Cardiac muscle cell (in vitro differentiated cells and primary cell): ENCODE measurements around the gene HSPBAP1. TPM values are rescaled to one million over a fixed set of nuclear protein-coding genes. Genes with fewer than 3 reads are reported as not detected.

Source experiments
- DNase-seq, 2 donors: peaks; one replicate each; pipeline versions ENCODE4 v3.0.0 to v3.0.0-alpha.2; 2010 to 2017; ENCODE audit warnings: low read depth in 1 of 2, low spot score in 1 of 2
- H3K27ac ChIP-seq: fragments of 200-600 bp; sonication (generic); 2 replicates; pipeline ENCODE4 v1.5.1; 2016
- H3K27me3 ChIP-seq: fragments of 200-600 bp; sonication (generic); 2 replicates; pipeline ENCODE4 v1.6.0; 2016; ENCODE audit warnings: control low read depth
- H3K36me3 ChIP-seq: fragments of 200-600 bp; sonication (generic); 2 replicates; pipeline ENCODE4 v1.5.1; 2016; ENCODE audit warnings: control low read depth
- H3K4me1 ChIP-seq: fragments of 200-600 bp; sonication (generic); 2 replicates; pipeline ENCODE4 v1.8.1; 2017; ENCODE audit warnings: low read depth, mild to moderate bottlenecking, mixed run types
- H3K4me3 ChIP-seq: fragments of 200-600 bp; sonication (generic); 2 replicates; pipeline ENCODE4 v1.5.1; 2016; ENCODE audit warnings: mild to moderate bottlenecking
- H3K9me3 ChIP-seq: fragments of 200-600 bp; sonication (generic); 2 replicates; pipeline ENCODE4 v1.5.1; 2017; ENCODE audit warnings: low read depth, mild to moderate bottlenecking, control low read depth
- polyA plus RNA-seq: library from polyadenylated mRNA; unstranded; fragments of >200 nt; fragmentation: Nextera tagmentation; extraction: Ambion mirVana; gene quantifications from 2 replicates; pipeline ENCODE4 v1.2.1, GENCODE V29; 2016
- total RNA-seq: library from RNA; depleted of rRNA; stranded (reverse); fragments of >200 nt; gene quantifications from 2 replicates; pipeline ENCODE4 v1.2.3, GENCODE V29; 2016
- TF ChIP-seq, protein P1 (sequence below): IDR thresholded peaks from 2 replicates; pipeline ENCODE4 v1.5.1; 2012; ENCODE audit warnings: low read depth, mild to moderate bottlenecking, low read length

HSPBAP1 gene
- total and polyA plus RNA-seq, 2 experiments from 2014 or later, result 2.9 to 7.2 TPM

- Histone ChIP-seq H3K4me3 (no peak overlapping the region), H3K27ac (no peak overlapping the region), H3K36me3 (no peaks in the 10 kb centered on the region), H3K9me3 (no peaks in the 10 kb centered on the region), H3K4me1 (no peaks in the 10 kb centered on the region), H3K27me3 (no peaks in the 10 kb centered on the region)
- no peak for DNase-seq
- TF ChIP-seq, protein P1, sequence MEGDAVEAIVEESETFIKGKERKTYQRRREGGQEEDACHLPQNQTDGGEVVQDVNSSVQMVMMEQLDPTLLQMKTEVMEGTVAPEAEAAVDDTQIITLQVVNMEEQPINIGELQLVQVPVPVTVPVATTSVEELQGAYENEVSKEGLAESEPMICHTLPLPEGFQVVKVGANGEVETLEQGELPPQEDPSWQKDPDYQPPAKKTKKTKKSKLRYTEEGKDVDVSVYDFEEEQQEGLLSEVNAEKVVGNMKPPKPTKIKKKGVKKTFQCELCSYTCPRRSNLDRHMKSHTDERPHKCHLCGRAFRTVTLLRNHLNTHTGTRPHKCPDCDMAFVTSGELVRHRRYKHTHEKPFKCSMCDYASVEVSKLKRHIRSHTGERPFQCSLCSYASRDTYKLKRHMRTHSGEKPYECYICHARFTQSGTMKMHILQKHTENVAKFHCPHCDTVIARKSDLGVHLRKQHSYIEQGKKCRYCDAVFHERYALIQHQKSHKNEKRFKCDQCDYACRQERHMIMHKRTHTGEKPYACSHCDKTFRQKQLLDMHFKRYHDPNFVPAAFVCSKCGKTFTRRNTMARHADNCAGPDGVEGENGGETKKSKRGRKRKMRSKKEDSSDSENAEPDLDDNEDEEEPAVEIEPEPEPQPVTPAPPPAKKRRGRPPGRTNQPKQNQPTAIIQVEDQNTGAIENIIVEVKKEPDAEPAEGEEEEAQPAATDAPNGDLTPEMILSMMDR, result no peak
Measured at GRCh38 chr3:122824465-122825381, 31.1 kb upstream of the HSPBAP1 start.

DNA sequence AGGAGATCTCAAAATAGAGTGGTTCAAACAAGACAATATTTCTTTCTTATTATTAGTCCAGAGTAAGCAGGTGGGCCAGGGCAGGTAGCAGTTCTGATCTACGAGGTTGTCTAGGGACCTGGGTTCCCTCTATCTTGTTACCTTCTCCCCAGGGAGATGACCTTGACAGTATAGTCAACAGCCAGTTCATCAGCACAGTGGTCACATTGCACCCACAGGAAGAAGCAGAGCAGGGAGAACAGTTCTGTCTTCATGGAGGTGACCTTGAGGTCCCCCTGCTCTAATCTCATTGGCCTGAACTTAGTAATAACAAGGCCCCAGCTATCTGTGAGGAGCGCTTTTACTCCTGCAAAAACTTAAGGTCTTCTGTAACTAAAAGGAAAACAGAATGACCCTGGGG lies 23.0 kb upstream of the HSPBAP1 start:
- Histone ChIP-seq H3K4me1 (no peaks in the 10 kb centered on the region), H3K9me3 (no peaks in the 10 kb centered on the region), H3K36me3 (no peaks in the 10 kb centered on the region), H3K27me3 (no peaks in the 10 kb centered on the region), H3K27ac (no peak overlapping the region), H3K4me3 (no peak overlapping the region)
- TF ChIP-seq, protein P1, result no peak
- DNase-seq, result no peak

- Histone ChIP-seq H3K36me3 (no peaks in the 10 kb centered on the region), H3K4me1 (no peaks in the 10 kb centered on the region), H3K27me3 (peaks cover 4% of the 10 kb centered on the region), H3K9me3 (no peaks in the 10 kb centered on the region), H3K27ac (no peak overlapping the region), H3K4me3 (no peak overlapping the region)
- no peak for DNase-seq
- TF ChIP-seq, protein P1, result no peak
Measured at GRCh38 chr3:122810734-122811133, 17.1 kb upstream of the HSPBAP1 start.

DNA sequence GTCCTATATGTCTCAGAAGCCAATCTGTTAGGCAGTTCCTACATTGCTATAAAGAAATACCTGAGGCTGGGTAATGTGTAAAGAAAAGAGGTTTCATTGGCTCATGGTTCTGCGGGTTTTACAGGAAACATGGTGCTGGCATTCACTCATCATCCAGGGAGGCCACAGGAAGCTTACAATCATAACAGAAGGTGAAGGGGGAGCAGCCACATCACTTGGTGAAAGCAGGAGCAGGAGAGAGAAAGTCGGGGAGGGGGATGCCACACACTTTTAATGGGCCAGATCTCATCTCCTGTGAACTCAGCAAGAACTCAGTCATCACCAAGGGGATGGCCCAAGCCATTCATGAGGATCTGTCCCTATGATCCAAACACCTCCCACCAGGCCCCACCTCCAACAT lies 10.3 kb upstream of the HSPBAP1 start:
- Histone ChIP-seq H3K4me3 (no peak overlapping the region), H3K27me3 (peaks cover 28% of the 10 kb centered on the region), H3K9me3 (no peaks in the 10 kb centered on the region), H3K27ac (no peak overlapping the region), H3K4me1 (no peaks in the 10 kb centered on the region), H3K36me3 (no peaks in the 10 kb centered on the region)
- TF ChIP-seq, protein P1, result no peak
- no peak for DNase-seq

GRCh38 chr3:122802323-122802722 lies 8.7 kb upstream of the HSPBAP1 start:
- Histone ChIP-seq H3K27ac (no peak overlapping the region), H3K36me3 (no peaks in the 10 kb centered on the region), H3K27me3 (peaks cover 29% of the 10 kb centered on the region), H3K4me1 (no peaks in the 10 kb centered on the region), H3K4me3 (no peak overlapping the region), H3K9me3 (no peaks in the 10 kb centered on the region)
- TF ChIP-seq, protein P1, result no peak
- DNase-seq, result no peak
